T1000 (cell line): ENCODE measurements around the gene KCP.

Source experiments
- DNase-seq: peaks from one replicate; lab custom pipeline; 2025; ENCODE audit warnings: mixed read lengths; lab: John Stamatoyannopoulos, UW

KCP gene

DNA sequence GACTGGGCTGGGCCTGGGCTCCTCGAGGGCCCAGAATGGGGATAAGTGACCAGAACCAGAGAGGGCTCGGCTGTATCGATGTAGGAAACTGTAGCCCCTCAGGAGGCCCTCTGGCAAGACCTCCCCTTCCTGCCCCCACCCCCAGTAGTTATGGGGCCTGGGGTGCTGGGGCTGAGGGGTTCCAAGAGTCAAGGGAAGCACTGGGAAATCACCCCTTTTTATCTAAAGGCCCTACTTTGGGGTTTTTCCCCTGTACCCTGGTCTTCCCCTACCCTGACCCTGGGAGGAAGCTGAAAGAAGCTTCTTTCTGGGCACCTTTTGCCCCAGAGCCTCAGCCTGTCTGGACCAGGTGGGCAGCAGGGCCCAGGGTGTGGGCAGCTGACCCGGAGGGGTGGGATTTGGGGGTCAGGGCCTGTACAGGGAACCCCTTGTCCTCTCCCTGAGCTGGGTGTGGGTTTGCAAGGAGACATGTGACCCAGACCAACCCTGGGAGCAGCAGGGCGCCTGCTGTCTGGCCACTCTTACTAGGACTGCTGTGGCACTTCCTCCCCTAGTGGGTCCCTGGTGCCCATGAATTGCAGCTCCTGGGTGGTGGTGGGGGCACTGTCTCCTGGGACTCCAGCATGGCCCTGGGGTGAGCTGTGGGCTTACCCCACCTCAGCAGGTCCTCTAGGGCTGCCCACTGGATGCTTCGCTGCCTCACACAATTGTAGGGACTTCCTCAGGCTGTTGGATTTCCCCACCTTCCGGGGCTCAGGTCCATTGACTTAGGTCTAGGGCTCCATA, 28.8 kb upstream of the KCP start:
- no peak for DNase-seq

DNA sequence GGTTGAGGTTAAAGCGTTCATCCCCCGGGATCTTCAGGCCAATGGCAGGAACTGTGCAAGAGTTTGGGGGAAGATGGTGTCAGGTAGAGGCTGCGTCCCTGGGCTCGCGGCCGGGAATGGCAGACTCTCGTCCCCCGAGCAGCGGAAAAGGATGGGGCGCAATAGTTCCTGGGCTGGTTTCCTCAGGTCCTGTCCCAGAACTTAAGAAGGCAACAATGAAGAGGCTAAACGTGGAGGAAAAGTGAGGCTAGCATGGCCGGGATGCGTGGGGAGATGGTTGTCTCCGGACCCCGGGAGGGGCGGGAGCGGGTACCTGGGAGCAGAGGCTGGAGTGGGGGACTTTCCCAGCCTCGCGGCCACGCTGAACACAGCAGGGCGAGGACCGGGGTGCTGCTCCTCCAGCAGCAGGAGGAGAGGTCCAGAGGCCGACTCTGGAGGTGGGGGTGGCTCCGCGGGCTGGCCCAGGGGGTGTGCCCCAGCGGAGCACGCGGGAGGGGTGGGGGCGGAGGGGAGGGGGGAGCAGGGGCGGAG, 28.1 kb upstream of the KCP start:
- no peak for DNase-seq

DNA sequence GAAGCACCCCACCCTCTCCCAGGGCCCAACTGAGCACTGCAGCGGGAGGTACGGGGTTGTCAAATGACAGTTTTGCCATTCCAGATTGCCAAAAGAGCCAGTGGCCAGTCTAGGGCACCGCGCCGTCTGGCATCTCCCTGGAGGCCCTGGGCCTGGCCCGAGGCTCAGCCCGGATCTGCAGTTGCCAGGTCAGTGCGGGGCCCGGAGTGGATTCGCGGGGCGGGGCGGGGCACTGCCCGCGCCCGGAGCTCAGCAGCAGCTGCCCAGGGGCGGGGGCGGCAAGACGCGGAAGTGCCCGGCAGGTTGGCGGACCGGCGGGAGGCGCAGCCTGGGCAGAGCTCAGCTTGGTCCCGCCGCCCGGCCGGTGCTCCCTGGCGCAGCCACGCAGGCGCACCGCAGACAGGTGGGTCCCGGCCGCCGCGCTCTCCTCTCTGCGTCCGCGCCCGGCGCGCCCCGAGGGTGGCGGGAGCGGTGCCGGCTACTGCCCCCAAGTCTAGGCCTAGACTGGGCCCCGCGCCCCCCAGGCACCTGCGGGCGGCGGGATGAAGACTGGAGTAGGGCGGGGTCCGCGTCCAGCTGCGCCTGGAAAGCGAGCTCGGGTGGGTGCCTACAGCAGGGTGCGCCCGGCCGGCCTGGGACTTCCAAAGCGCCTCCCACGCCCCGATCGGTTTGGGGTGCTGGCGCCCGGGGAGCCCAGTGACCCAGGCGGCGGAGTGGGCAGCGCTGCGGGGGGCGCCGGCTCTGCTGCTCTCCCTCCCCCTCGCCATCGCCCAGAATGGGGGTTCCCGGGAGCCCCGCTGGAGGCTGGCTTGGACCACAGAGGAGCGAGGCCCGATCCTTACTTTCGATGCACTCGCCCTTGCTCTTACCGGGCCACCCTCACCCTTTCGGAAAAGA, 27.4 kb upstream of the KCP start, which contains the start of gene IRF5:
IRF5 (plus strand) TSS at position 281 of the 897 bp plus-strand sequence. CDS start 4,155 bp downstream, outside the sequence.
- no peak for DNase-seq

DNA sequence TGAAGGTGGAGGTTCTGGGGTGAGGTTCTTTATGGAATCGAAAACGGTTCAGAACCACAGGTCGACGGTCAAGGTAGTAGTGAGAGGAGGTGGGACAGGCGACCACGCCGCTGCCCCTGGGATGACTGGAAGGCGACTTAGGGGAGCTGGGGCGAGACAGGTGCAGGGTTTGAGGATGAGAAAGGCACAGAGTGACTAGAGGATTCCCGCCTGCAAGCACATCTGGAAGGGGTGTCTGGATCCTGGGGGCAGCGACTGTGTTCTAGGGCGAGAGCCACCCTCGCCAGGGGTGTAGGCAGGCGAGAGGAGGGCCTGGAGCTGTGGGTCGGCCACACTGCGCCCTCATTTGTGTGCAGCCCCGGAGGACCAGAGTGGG, 26.8 kb upstream of the KCP start:
- DNase-seq = no peak

DNA sequence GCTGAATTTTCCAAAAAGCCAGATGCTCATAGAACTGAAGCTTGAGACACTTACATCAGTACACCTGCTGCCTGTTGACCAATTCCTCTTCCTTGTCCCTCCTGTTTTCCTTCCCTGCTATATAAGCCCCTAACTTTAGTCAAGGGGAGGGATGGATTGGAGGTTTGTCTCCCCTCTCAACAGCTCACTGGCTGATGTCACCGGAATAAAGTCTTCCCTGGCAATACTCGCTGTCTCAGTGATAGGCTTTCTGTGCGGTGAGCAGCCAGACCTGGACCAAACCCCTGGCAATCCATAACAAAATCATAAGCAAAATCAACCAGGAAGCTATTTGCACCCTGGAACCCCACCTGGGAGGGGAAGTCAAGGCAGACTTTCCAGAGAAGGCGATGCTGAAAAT, 26.3 kb upstream of the KCP start:
- no peak for DNase-seq

DNA sequence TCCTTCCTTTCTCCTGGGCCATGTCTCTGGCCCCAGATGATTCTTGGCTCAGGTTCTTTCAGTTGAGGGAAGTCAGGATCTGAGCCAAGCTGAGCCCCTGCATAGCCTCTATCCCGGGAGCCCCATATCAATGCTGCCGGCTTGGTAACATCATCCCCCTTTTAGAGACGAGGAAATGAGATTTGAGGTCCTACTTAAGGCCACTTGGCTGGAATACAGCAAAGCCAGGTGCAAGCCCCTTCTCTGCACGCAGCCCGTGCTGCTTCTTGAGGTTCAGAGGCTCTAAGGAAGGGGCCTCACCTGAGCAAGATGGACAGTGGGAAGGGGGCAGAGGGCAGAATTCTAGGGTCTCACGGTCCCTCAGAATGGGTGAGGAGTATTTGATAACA, 24.8 kb upstream of the KCP start:
- DNase-seq = no peak

DNA sequence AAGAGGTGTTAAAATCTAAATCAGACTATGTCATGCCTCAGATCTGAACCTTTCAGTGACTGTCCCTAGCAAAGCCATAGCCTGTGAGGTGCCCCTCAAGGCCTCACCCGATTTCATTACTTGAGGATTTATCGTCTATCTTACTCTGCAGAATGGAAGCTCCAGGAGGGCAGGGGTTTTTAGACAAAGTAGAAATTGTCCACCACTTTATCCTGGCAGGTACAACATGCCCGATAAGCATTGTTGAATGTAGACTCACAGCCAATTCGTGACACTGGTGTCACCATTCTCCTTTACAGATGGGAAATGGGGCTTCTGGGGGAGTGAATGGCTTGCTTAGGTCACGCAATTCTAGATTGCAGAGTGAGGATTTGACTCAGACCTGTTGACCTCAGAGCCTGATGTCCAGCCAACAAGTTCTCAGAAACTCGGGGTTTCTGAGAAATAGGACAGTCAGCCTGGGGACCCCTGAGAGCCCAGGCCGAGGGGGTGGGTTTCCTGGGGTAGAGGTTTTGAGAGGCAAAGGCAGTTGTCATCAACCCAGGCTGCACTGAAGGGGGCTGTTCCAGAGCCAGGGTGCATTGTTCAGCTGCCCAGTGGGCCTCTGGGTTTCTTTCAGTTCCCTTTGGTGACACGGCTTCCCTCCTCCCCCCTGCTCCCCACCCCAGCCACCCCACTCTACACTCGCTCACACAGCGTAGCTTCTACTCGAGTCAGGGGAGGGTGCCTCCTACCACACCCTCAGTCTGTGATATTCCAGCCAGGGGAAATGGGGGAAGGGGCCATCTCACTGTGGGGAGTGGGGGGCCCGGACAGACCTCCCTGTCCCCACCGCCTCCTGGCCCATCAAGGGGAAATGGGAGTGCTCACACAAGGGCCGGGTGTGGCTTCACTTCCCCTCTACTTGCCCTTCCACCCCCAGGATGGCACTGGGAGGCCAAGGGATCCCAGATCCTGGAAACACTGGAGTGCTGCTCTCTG, 24.1 kb upstream of the KCP start:
- DNase-seq = no peak

DNA sequence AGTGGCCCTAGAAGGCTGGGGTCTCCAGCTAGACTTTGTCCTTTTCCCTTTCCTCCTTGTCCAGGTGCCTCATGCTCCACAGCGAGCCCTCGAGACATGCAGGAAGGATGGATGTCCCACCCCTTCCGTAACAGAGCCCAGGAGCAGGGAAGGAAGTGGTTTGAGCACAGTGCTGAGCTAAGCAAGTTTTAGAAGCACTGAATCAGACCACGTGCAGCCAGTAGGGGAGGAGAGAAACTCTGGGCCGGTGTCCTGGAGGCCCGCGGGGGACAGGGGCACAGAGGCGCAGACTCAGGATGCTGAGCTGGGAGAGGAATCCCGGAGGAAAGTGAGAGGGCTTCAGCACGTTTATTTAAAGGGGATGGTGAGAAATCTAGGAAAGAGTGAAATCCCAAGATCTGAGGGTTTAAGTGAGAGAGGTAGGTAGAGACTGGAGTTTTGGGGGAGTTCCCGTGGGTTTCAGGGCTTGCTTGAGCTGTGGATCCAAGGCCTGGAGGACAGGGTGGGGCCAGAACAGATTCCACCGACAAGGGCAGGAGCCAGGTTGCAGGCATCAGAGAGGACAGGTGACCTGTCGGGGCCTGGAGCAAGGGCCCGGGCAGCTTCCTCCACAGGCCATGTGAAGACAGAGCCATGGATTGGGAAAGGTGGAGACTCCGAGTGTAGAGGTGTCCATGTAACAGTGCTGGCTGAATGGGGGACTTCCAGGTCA, 22.8 kb upstream of the KCP start:
- DNase-seq = no peak

DNA sequence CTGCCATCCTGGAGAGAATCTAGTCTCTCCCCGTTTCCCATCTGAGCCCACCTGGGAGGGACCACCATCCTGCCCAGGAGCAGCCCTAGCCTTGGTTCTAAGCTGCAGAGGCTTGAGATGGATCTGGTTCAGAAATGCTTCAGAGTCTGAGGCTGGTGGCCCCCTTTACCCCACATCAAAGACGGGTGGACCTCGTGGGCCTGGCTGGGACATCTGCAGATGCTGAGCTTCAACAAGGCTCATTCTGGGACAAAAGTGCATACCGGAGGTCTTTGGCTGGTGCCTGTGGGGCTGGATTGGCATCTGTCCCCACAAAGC, 22.3 kb upstream of the KCP start:
- DNase-seq = no peak

DNA sequence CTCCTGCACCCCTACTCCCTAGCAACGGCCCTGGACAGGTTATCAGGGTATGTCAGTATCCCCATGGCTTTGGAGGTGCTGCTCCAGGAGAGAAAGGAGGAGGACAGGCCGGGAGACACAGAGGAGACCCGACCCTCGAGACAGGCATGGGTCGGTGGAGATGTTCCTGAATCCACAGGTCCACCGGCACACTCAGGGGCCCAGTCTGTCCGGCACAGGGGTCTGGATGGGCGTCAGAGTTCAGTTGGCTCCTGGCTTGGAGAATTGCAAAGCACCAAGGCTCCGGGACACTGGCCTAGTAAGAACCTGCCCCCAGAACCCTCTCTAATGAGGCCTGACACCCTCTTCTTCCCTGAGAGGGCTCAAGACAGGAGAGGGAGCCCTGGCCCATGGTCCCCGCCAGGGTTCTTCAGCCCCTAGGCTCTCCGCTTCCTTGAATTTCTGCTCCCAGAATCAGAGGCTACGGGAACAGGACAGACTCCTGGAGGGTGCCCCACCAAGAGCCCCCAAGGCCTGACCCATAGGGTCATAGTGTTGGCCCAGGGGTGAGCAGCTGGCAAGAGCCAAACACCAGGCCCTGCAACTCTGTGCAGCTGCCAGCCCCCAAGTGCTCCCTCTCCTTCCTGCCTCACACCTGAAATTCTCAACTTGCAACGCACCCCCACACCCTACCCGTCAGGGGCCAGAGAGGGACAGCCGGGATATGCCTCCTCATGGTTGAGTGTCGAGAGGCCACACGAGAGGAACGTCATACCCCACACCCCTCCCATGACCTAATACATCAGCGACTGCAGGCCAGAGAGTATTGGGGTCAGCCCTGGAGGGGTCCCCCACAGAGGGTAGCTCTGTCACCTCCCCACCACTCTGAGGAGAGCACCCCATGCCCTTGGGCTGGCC, 21.7 kb upstream of the KCP start:
- no peak for DNase-seq

DNA sequence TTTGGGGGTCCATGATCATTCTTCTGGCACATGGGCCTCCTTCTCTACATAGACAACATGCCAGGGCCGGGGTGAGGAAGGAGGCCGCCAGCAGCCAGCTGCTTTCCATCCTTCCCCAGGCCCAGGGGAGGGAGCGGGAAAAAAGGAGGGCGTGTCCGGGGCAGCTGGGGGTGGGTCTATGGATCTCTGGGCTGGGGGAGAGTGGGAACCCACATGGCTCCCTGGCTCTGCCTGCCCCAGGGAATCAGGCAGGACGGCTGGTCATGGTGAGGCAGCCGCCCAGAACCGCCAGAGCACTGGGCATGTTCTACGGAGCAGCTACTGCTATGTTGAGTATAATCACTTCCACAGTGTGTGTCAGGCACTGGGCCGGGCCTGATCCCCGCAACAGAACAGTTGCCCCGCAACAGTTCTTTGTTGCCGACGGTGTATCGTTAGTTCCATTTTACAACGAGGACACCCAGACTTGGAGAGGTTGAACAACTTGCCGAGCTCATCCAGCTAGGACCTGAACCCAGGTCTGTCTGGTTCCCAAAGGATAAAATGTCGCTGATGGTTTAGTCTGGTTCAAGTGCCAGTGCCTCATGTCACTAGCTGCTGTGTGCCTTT, 20.8 kb upstream of the KCP start:
- no peak for DNase-seq

DNA sequence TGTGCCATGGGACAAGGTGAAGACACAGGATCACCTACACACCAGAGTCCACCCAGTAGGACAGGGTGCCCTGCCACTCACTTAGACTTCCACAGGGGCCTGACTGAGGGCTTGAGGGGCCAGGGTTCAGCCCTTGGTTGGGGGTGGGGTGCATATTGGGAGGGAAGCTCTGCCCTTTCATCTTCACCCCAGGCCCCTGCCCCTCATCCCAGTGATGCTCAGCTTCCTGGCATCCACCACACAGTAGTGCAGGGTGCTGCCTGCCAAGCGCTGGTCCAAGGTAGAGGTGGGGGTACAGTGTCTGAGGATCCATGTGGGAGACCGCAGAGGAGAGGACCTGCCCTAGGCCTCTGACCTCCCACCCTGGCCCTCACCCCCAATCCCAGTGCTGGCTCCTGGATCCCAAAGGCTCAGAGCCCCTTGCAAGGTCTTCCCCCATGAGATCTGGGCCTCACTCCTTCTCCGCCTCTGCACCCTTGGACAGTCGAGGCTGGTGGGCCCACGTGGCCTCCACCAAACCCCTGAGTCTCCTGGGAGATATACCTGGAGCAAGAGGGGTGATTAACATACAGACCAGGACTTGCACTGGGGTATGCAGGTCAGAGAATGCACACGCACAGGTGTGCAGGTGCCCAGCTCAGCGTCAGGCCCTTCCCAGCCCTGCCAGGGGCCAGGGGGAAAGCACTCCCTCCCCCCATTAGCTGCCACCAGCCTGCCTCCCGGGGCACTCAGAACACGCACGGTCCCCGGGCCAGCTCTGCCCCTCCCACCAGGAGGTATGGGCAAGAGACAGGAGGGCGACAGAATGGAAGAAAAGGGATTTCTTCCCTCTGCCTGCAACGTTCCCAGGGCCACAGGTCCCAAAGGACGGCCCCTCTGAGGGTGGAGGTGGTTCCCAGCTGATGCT, 18.6 kb upstream of the KCP start:
- no peak for DNase-seq

DNA sequence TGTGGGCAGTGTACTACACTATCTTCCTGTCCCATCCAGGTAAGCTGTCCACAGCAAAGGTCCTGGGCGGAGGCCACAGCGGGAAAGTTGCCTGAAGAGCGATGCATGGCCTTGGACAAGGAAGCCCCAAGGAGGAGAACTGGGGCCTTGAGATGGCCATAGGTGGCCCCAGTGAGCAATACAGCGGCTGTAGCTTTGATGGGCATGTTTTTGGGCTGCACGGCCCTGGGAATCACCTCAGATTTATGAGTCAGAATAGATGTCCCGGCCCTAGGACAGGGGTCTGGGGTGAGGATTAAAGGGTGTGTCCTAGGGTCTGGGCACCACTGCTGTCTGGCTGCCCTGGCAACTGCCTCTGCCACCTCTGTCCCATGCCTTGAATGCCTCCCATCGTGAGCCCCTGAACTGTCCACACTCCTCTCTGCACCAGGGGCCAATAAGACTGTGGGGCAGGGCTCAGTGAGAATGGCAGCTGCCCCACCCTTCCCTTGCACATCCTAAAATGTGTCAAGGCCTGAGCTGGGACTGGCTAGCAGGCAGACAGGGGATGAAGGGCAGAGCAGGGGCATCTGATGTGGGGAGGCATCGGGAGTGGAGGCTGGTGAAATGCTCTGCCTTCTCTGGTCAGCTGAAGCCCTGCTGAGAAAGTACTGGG, 17.8 kb upstream of the KCP start:
- DNase-seq = no peak

DNA sequence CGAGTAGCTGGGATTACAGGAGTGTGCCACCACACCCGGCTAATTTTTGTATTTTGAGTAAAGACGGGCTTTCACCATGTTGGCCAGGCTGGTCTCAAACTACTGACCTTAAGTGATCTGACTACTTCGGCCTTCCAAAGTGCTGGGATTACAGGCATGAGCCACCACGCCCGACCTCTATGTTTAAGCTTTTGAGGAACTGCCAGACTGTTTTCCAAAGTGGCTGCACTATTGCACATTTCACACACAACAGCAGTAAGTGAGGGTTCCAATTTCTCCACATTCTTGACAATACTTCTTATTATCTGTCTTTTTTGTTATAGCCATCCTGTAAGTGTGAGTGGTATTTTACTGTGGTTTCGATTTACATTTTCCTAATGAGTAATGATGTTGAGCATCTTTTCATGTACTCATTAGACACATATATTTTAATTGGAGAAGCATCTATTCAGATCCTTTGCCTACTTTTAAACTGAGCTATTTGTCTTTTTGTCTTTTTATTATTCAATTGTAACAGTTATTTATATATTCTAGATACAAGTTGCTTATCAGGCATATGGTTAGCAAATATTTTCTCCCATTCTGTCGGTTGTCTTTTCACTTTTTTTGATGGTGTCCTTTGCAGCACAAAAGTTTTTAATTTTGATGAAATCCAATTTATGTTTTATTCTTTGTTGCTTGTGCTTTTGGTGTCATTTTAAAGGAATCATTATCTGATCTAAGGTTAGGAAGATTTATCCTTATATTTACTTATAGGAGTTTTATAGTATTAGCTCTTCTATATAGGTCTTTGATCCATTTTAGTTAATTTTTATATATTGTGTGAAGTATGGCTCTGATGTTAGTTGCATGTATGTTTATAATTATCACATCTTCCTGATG, 14.4 kb upstream of the KCP start:
- DNase-seq = no peak

DNA sequence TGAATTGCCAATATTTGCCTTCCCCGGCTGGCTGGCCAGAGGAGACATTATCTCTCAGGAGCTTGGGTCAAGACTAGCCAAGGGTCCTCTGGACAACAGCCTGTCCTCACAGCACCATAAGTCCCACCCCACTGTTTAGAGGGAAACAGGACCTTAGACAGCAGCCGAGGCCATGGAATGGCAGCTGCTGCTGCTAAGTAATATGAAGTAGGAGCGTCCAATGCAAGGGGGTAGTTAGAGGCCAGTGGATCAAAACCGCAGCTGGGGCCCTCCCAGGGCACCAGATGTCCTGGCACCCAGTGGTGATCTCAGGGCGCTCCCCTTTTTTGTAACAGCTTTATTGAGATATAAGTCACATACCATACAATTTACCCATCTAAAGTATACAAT, 12.9 kb upstream of the KCP start:
- no peak for DNase-seq

DNA sequence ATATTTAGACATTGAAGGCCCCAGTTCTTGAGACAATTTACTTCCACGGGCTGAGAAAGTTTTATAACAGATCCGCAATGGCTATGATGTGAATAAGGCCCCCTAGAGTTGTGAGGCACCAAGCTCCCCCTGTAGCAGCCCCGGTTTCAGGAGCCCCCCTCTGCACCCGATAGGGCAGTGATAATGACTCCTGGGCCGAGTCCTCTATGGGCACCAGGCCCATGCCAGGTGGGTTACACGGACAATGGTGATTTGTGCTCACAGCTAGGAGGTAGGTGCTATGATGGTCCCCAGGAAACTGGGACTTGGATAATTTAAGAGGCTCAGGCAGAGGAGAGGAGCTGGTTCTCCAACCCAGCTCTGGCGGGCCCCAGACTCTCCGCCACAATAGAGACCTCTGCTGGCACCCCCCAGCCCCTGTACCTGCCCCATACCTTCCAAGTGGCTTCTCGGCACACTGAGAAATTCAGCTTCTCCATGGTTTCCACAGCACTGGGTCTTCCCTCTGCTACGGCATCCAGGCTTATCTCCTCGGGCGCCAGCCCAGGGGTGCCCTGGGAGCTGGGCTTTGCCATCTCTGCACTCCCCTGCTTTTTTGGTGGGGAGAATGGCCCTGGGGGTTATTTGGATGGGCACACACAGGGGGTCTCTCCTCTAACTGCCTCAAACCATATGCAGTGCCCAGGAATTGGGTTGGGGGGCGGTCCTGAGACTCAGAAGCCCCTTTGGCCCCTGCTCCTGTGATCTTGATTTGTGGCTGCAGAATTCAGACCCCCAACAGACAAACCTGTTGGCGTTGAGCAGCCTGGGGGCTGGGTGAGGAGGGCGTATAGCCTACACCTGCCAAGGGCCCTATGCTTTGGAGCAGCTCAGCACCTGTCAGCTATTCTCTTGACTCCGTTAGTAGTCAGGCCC, 12.2 kb upstream of the KCP start:
- DNase-seq = no peak
